A673 (cell line): Measurements from ENCODE around the gene PKNOX2.
A peak's percentile ranks its signal among the peaks of the same experiment; 100 is the strongest.

Experiments
- EZH2 ChIP-seq: fragments of 200-600 bp; sonication (generic); IDR thresholded peaks from 2 replicates; pipeline ENCODE4 v1.6.1; 2017; ENCODE audit warnings: borderline replicate concordance, low read depth, mild to moderate bottlenecking, mixed read lengths, antibody characterized with exemption, low read length; ENCODE audit not compliant: poor library complexity, severe bottlenecking
- TF ChIP-seq, protein P1 (sequence below): fragments of 300-800, 200-600 bp; sonication (generic); conservative IDR thresholded peaks from 2 replicates; pipeline ENCODE4 v1.5.1; 2017; ENCODE audit warnings: low read depth, mild to moderate bottlenecking, antibody characterized with exemption, low read length, moderate library complexity, mixed read lengths

DNA sequence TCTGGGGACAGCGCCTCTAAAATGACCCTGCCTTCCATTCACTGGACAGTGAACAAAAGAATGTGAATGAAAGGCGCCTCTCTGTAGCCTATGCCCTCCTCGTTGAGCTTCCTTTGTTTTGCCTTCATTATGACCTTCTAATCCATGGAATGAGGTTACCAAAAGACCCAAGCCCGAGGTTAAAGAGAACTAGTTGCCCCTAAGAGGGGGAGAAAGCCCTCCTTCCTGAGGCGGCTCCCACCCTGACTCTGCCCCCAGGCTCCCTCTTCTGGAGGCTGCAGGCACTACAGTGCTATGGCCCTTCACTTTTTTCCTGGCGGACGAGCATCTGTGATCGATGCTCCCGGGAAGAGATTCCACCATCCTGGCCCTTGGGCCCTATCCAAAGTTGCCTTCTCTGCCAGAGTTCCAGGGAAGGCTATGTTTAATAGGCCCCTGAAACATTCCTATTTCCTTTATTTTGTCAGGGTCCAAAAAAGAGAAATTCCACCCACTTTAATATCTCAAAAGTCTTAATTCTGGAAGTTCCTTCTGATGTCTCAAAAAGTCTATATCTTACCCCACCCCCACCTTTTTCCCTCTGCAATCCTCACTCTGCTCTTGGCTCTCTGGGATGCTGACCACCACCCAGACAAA, 184.2 kb downstream of the PKNOX2 start:
- TF ChIP-seq, protein P1, sequence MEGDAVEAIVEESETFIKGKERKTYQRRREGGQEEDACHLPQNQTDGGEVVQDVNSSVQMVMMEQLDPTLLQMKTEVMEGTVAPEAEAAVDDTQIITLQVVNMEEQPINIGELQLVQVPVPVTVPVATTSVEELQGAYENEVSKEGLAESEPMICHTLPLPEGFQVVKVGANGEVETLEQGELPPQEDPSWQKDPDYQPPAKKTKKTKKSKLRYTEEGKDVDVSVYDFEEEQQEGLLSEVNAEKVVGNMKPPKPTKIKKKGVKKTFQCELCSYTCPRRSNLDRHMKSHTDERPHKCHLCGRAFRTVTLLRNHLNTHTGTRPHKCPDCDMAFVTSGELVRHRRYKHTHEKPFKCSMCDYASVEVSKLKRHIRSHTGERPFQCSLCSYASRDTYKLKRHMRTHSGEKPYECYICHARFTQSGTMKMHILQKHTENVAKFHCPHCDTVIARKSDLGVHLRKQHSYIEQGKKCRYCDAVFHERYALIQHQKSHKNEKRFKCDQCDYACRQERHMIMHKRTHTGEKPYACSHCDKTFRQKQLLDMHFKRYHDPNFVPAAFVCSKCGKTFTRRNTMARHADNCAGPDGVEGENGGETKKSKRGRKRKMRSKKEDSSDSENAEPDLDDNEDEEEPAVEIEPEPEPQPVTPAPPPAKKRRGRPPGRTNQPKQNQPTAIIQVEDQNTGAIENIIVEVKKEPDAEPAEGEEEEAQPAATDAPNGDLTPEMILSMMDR = peak; percentile 97
- TF ChIP-seq EZH2 = no peak
